ENCODE measurements around the gene FAM13C.

Gene FAM13C

GRCh38 chr10:59312247-59312646 is 50.1 kb downstream of the FAM13C start:
- no peak for DNase-seq

DNA sequence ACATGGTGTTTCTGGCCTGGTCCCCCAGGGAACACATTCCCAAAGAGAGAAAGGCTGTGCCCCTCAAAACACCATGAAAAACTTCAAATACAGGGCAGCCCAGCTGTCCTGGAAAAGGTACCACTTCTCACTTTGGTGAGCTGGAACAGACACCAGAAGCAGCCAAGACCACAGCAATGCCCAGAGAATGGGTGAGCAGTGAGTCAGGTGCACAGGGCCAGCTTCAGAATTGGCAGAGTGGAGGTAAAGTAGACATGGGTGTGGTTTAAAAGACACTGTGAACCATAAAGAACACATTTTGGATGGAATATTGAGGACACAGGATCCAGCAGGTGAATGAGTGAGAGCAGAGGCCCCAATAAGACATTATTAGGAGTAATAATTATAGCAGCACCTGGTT is 51.3 kb downstream of the FAM13C start:
- DNase-seq: no peak

DNA sequence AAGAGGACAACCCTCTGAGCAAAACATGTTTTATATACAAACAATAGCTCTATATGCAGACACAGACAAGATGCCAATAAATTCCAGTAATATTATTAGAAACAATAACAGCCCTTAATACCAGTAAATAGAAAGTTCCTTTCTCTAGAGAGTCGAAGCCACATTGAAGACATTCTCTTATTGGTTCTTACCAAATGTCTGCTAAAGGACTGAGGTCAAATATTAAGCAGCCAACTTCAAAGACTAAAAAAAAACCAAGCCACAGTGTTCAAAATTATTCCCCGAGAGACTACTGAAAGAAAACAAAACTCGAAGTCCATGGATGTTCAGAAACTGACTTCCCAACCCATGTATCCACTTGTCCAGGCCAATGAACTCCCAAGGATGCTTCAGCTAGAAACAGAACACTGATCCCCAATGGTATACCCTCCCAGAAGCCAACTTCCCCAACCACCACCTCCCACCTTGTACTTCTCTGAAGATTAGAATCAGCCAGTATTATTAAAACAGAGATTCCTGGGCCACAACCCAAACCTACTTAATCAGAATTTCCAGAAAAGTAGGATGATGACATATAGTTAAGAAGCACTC is 51.9 kb downstream of the FAM13C start:
- no peak for DNase-seq

GRCh38 chr10:59304521-59305097 is 57.7 kb downstream of the FAM13C start:
- no peak for DNase-seq

DNA sequence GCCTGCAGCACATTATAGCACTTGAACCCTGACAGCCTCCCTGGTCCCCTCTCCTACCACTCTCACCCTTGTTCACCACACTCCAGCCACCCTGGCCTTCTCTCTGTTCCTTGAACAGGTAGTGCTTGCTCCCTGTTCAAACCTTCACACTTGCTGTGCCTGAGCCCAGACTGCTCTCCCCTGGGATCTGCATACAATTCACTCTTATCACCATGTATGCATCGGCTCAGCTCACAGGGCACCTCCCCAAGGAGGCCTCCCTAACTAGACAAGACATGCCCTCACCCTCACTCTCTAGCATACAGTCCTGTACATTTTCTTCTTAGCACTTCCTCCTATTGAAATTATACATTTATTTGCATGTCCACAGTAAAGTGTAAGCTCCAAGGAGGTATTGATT is 59.3 kb downstream of the FAM13C start:
- DNase-seq: no peak

GRCh38 chr10:59302381-59302780 is 60.0 kb downstream of the FAM13C start:
- DNase-seq: no peak

DNA sequence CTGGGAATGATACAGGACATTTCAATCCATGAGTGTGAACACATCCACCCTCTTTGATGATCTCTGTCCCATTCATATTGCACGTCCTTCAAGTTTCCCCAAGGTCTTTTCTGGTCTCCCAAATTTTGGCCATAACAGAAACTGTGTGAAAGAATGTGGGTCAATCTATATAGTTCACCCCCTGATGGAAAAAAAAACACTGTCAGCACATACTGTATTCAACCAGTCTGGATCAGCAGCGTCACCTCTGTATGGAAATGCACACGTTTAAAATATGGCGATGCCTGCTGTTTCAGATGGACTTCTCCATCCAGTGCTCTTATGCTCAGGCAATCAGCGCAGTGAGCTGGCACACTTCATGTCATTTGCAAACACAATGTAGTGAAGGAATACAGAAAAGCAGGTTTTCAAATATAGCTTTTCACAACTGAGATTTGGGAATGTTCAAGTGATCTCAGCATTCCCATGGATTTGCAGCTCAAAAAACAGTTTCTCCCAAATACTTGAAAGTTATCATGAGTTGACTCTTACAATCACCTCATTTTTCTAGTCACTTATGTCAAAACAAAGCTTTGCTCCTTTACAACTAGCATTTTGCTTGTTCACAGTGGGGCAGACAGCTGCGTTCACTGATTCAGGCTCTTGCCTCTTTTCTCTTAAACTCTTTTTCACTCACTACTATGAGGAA is 61.1 kb downstream of the FAM13C start:
- DNase-seq: no peak

DNA sequence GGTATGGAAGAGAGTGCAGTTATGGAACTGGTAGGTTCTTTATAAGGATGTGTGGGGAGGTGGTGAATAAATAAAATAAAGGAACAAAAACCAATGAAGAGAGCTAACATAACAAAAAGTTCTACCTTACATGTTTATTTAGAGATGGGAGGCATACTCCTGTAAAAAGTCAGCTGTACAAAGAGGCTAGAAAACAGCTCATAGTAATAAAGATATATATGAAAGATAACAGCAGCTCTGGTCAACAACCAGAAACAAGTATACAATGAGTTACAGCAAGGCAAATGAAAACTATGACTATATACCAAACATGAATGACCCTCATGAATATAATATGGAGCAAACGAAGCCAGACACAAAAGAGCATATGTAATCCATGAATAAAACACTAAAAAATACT is 62.0 kb downstream of the FAM13C start:
- DNase-seq: no peak

DNA sequence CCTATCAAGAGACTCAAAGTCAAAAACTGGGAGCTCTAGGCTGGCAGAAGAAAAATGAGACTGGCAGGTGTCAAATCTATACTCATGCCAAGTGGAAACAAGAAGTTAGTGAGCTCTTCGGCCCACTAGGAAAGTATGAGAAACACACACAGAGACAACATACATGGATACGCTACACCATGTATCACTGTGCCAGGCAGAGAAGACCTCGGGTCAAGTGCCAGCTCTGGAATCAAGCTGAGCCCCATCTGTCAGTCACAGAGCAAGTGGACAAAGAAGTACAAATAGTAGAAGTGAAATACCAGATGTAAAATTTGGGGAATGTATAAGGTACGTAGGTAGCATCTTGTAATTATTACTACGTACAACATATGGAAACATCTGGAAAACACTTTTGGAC is 62.4 kb downstream of the FAM13C start:
- no peak for DNase-seq

DNA sequence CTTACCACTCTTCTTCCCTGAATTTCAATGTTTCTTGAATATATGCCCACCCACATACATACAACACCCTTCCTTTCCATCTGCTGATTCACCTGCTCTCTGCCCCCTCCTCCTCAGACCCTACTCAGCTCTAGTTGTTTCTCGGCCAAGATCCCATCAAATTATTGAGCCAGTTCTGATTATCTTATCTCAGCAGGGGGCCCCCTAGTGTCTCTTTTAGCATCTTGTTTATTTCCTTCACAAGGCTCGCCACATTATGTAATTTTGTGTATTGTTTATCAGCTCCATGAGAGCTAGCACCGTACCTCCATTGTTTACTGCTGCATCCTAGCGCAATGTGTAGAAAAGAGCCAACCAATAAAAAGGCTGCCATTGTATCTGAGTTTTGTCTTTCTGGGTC is 71.9 kb downstream of the FAM13C start:
- DNase-seq: no peak

- no peak for DNase-seq
Measured at GRCh38 chr10:59289853-59290252, 72.5 kb downstream of the FAM13C start.

GRCh38 chr10:59287587-59288255 is 74.6 kb downstream of the FAM13C start:
- no peak for DNase-seq

- DNase-seq: no peak
Measured at GRCh38 chr10:59285848-59286247, 76.5 kb downstream of the FAM13C start.

GRCh38 chr10:59285073-59285472 is 77.3 kb downstream of the FAM13C start:
- no peak for DNase-seq

- DNase-seq: no peak
Measured at GRCh38 chr10:59284118-59284975, 78.0 kb downstream of the FAM13C start.

DNA sequence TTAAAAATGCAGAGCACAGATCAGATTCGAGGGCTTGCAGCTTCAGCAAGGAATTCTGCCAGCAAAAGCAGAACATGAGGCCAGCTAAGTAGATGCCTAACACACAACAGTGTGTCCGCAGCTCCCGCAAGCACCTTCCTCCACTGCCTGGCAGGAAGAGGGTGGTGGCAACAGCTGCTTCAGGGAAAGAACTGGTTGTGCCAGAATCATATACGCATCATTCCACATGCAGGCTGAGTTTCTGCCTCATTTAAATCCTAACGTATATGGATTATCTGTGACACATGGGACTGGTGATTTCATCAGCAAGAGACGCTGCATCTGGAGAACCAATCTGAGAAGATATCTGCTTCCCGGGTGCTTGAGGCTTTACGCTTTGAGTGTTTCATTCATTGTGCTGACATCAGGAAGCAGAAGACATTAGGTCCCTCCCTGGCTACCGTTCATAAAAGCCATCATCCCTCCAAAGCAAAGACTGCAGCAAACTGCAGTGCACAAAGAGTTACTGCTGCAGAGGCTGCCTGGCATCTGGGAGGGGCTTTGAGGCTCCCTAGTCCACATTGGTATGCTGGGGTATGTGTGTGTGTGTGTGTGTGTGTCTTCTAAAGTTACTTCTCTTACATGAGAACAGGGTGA is 78.8 kb downstream of the FAM13C start:
- DNase-seq: no peak

DNA sequence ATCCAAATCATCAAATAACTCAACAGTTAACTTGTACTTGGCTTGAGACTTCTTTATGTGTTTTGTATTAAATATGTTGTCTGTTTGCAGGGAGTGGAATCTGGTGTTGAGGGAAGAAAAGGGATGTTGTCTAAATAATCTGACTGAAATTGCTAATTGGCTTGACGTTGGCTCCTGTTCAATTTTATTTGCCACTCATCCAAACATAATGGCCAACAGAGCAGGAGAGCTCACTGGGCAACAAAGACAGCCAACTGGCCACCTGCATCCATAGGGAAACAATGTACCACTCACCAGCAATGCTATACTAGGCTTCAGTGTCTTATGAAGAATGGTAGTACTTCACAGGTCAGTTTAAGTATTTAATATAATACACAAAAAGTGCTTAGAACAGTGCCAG is 80.5 kb downstream of the FAM13C start:
- no peak for DNase-seq

DNA sequence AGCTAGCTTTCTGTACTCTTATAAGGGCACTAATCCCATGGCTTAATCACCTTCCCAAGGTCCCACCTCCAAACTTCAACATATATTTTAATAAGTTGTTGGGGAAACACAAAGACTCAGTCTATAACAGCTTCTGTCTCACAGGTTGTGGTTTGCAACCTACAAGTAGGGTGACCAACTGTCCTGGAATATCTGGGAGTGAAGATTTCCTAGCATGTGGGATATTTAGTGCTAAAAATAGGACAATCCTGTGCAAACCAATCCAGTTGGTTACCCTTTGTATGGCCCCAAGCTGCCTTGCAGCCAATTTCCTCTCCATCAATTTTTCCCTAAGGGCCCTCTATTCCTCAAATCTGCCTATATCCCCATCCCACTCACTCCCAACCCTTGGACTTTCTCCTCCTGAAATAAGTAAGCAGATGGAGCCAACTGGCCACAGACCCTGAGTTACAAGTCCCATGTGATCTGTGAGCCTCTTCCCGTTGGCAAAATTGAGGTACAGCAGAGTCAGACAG is 82.3 kb downstream of the FAM13C start:
- no peak for DNase-seq

GRCh38 chr10:59279476-59279875 is 82.9 kb downstream of the FAM13C start:
- no peak for DNase-seq

DNA sequence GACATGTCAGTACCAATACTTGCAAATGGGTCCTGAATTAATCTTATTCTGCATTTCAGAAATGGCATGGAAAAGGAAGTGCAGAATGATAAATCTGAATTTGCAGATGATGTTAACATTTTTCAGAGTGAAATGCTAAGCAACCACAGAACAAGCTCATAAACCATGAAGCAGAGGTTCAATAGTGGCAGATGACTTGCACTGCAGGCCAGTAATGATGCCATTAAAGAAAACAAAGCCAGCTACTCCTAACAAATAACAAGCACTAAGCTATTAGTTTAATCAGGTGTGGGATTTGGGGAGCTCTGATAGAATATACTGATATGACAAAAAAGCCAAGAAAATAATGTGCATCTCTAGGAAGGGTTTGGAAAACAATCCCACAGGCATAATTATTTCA is 85.4 kb downstream of the FAM13C start:
- DNase-seq: no peak

- no peak for DNase-seq
Measured at GRCh38 chr10:59276133-59276532, 86.2 kb downstream of the FAM13C start.

DNA sequence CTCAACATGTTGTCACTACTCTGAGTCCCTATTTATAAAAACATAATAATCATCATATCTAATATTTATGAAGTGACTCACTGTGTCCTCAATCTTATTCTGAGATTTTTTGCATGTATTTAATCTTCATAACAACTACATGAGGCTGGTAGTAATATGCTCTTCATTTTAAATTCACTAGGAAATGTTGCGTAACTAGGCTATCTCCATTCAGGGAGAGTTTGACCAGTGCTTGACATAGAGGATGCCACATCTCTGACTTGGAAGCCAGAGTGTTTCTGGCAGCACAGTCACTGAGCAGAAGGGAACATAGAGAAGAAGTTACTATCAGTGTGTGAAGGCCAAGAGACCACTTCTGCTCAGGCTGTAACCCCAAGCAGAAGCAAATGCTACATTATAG is 88.9 kb downstream of the FAM13C start:
- DNase-seq: no peak
